Midbrain (tissue), 1 donor: ENCODE measurements around the gene TMEM109.
A peak's percentile ranks its signal among the peaks of the same experiment; 100 is the strongest.

ENCODE experiments used
- DNase-seq: peaks from one replicate; lab custom pipeline; 2025; lab: John Stamatoyannopoulos, UW

TMEM109 gene

GRCh38 chr11:60925868-60926267 is 11.9 kb downstream of the TMEM109 start:
- no peak for DNase-seq

DNA sequence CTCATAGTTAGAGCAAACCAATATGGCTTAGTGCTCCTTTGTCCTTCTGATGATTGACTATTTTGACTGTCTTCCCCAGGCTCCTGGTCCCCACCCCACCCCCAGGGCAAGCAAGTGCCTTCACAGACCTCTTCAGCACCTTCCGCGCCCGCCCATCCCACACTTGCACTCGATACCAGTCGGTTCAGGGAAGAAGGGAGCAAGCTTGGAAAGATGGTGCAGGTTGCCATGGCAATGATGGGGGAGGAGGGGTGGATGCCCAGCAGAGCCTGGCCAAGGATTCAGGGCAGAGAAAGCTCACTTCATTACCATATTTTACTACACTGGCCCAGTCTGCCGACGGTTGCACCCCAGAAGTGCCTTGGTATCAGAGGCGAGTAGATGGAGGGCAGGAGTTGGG is 12.5 kb downstream of the TMEM109 start:
- peak; percentile 18 for DNase-seq

- no peak for DNase-seq
Measured at GRCh38 chr11:60927061-60927592, 13.2 kb downstream of the TMEM109 start.

DNA sequence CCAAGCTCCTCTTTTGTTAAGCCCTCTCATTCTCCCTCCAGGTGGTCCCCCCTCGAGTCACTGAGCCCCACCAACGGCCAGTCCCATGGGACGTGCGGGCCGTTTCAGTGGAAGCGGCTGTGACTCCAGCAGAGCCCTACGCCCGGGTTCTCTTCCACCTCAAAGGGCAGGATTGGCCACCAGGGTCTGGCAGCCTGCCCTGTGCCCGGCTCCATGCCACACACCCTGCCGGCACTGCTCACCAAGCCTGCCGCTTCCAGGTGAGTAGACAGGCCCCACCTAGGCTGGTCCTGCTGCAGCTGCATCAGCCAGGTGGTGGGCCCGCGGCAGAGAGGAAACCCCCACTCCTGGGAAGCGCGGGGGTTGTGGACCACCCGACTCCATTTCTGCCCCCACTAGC is 13.6 kb downstream of the TMEM109 start:
- DNase-seq: no peak

DNA sequence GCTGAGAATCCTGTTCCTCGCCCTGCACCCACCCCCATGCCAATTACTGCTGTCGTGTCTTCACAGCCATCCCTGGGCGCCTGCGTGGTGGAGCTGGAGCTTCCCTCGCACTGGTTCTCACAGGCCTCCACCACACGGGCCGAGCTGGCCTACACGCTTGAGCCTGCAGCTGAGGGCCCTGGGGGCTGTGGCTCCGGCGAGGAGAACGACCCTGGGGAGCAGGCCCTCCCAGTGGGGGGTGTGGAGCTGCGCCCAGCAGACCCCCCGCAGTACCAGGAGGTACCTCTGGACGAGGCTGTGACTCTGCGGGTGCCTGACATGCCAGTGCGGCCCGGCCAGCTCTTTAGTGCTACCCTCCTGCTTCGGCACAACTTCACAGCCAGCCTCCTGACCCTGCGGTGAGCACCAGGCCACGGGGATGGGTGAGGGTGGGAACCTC is 14.6 kb downstream of the TMEM109 start:
- no peak for DNase-seq

DNA sequence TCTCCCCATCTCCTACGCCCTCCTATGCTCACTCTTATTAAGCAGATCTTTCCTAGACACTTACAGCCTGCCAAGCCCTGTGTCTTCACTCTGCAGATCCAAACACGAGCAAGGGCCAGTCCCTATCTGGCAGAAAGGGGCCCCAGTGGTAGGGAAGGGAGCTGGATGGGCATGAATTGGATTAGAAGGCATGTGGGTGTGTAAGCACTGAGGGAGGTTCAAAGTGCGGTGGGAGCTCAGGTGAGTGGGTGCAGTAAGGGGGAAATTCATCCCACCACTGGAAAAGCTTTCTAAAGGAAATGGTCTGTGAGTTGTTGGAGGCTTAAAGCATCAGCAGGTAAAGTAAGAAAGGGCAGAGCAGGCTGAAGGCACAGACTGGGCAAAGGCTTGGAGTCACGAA is 15.8 kb downstream of the TMEM109 start:
- DNase-seq: no peak

DNA sequence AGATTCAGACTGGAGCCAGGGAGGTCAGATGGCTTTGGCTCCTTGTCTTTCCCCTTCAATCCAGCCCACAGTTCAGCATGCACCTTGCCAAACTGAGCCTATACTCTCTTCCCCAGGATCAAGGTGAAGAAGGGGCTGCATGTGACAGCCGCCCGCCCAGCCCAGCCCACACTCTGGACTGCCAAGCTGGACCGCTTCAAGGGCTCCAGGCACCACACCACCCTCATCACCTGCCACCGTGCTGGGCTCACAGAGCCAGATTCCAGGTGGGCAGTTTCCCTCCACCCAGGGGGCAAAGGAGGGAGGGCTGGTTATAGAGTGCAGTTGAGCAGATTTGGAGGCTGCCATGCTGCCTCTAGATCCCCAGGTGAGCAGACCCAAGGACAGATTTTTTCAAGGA is 16.4 kb downstream of the TMEM109 start:
- no peak for DNase-seq

GRCh38 chr11:60931917-60932316 is 18.0 kb downstream of the TMEM109 start:
- no peak for DNase-seq

GRCh38 chr11:60932605-60933356 is 18.8 kb downstream of the TMEM109 start:
- no peak for DNase-seq

DNA sequence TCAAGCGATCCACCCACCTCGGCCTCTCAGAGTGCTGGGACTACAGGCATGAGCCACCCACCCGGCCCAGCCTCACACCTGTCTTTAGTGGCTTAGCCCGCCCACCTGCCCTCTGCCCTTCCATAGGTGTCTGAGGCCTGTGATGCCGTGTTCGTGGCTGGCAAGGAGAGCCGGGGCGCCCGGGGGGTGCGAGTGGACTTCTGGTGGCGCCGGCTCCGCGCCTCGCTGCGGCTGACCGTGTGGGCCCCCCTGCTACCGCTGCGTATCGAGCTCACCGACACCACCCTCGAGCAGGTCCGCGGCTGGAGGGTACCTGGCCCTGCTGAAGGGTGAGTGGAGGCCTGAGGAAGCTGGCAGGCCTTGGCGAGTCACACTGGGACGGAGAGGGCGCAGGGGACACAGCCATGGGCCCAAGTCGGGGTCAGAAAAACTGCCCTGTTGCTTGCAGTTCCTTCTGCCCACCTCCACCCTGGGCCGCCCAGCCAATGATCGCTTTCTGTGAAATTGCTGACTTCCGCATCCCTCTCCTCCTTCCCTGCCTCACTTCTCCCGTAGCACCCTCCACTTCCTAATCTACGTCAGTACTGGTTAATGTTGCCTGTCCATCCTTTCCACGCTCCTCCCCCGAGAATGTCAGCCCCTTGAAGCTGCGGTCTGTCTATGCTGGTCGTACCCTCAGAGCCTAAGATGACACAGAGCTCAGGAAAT is 19.6 kb downstream of the TMEM109 start:
- DNase-seq: no peak

DNA sequence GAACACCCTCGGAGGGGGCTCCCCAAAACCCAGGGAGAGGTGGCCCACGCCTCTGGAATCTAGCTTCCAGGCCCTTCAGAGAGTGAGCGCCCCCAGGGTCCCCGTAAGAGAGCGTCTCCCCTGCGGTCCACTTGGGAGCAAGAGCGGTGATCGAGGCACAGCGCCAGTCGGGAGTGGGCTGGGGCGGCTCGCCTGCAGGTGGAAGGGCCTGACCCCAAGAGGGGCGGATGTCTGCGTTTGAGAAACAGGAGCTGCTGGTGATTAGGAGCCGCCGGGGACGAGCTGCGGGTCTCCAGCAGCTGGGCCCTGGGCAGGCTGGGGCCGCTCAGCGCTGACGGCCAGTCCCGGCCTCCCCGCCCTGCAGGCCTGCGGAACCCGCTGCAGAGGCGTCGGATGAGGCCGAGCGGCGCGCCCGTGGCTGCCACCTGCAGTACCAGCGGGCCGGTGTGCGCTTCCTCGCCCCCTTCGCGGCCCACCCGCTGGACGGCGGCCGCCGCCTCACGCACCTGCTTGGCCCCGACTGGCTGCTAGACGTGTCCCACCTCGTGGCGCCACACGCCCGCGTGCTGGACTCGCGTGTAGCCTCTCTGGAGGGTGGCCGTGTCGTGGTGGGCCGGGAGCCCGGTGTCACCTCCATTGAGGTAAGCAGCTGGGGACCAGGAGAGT is 20.3 kb downstream of the TMEM109 start:
- no peak for DNase-seq

DNA sequence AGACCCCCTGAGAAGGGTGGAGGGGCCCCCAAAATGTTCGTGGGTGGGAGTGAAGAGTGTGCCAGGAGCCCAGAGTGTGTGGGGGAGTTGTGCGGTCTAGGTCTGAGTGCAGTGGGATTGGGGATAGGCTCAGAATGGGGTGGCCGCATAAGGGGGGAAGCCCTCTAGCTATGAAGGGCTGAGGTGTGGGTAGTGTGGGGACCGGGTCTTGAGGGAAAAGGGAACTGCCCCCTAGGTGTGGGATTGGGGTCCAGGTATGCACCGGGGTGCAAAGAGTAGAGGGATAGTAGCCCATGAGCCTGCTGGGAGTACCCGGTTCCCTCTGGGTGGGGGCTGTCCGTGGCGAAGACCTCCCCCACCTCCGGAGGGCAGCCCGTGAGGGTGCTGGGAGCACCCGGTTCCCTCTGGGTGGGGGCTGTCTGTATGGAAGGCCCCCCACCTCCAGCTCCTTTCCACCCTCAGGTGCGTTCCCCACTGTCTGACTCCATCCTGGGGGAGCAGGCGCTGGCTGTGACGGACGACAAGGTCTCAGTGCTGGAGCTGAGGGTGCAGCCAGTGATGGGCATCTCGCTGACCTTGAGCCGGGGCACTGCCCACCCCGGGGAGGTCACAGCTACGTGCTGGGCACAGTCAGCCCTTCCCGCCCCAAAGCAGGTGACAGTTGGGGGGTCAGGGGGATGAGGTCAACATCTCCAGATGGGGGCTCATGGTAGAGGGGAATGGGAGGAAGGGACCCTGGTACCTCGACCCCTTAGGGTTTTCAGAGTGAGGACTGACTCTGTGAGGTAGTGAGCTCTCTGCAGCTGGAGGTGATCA is 21.0 kb downstream of the TMEM109 start:
- no peak for DNase-seq

- DNase-seq: no peak
Measured at GRCh38 chr11:60935676-60936442, 21.9 kb downstream of the TMEM109 start.

- no peak for DNase-seq
Measured at GRCh38 chr11:60936467-60937143, 22.6 kb downstream of the TMEM109 start.

GRCh38 chr11:60937144-60937527 is 23.2 kb downstream of the TMEM109 start:
- no peak for DNase-seq

GRCh38 chr11:60937811-60938210 is 23.9 kb downstream of the TMEM109 start:
- no peak for DNase-seq

- DNase-seq: no peak
Measured at GRCh38 chr11:60938500-60938899, 24.5 kb downstream of the TMEM109 start.

DNA sequence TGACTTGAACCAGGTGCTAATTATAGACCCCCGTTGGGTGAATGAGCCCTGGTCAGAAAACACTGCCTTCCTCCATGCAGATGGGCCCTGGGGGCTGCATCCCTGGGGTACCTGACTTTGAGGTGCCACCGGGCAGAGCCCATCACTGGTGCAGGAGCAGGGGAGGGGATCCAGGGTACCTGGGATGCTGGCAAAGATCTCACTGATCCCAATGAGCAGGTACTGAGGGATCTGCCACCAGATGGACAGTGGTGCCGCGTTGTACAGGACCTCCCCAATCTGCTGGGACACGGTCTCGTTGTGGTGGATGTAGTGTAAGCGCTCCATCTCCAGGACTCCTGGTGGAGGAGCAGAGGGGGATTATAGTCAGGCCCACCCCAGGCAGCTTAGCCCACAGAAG is 25.3 kb downstream of the TMEM109 start:
- DNase-seq: no peak

DNA sequence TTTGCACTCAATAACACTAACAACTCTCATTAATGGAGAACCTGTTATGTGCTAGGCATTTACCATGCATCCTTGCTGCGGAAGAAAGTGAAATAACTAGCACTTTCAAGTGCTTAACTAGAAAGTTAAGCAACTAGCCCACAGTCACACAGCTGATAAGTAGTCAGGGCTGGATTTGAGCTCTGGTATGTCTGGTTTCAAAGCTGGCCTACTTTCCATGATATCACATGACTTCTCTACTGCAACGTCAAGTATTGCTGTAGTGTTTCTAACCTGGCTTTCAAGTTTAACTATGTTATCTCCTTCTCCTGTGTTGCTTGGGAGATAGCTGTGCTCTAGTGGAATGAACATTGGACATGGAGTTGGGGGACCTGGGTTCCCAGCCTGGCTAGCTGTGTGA is 25.9 kb downstream of the TMEM109 start:
- no peak for DNase-seq

GRCh38 chr11:60941371-60942119 is 27.6 kb downstream of the TMEM109 start:
- no peak for DNase-seq
